ENCODE results near the gene SH3PXD2A. TPM values are rescaled to one million over a fixed set of nuclear protein-coding genes. Genes with fewer than 3 reads are reported as not detected.

The SH3PXD2A gene
- total RNA-seq, 5 donors from 2014 or later (not counting 1 experiment from before 2014, with no cell fraction given) = 5.8 to 11.8 (median 9.8) TPM

- DNase-seq (no peak), ATAC-seq (replicated peaks in 1 of 4) (no peak)
- H3K4me1 ChIP-seq (ENCODE audit: control insufficient read depth in 1 of 2, extremely low read depth in 1 of 2, insufficient read depth in 2 of 2, low read length in 2 of 2) = peaks cover 6 to 20% of the 10 kb centered on the region in 2 experiments
- ChIA-PET CTCF (interaction anchor here (0.7 to 2.3 kb wide), 7 partner anchors 10 to 146 kb away, joined by 3 to 9 read pairs (median 3); no protein-coding TSS in a partner anchor), POLR2A (no interaction called here)
- Mint-ChIP-seq H3K27ac (no peak overlapping the region), H3K36me3 (peaks cover under 1% of the 10 kb centered on the region), H3K4me1 (peaks cover 0 to 20% (median 17%) of the 10 kb centered on the region in 3 donors), H3K9me3 (no peaks in the 10 kb centered on the region), H3K27me3 (peaks cover 24 to 31% of the 10 kb centered on the region in 2 donors), H3K4me3 (no peak overlapping the region)
- H3K4me3 ChIP-seq (ENCODE audit: control insufficient read depth in 1 of 2, extremely low read depth in 1 of 2, low read length in 1 of 2) = no peak overlapping the region
- no peak overlapping the region for H3K27ac ChIP-seq (ENCODE audit: low read length)
- no peaks in the 10 kb centered on the region for H3K9me3 ChIP-seq
- H3K27me3 ChIP-seq (replicated peaks in 1 of 2; ENCODE audit: control insufficient read depth in 2 of 2, extremely low read depth in 1 of 2, insufficient read depth in 2 of 2, low read length in 1 of 2) = peaks cover 0 to 26% of the 10 kb centered on the region in 2 experiments
- H3K36me3 ChIP-seq (ENCODE audit: control insufficient read depth in 2 of 2, extremely low read depth in 1 of 2, insufficient read depth in 1 of 2, low read length in 1 of 2) = no peaks in the 10 kb centered on the region
- WGBS (ENCODE audit: insufficient coverage) = 80% methylated on average over 3 of the region's 5 CpGs
Measured at GRCh38 chr10:103858360-103858759, 3.0 kb upstream of the SH3PXD2A start.

GRCh38 chr10:103856797-103857170, 1.4 kb upstream of the SH3PXD2A start:
- Histone ChIP-seq H3K9me3 (no peaks in the 10 kb centered on the region), H3K4me3 (ENCODE audit: control insufficient read depth in 1 of 2, extremely low read depth in 1 of 2, low read length in 1 of 2) (no peak overlapping the region), H3K4me1 (ENCODE audit: control insufficient read depth in 1 of 2, extremely low read depth in 1 of 2, insufficient read depth in 2 of 2, low read length in 2 of 2) (peaks cover 6 to 20% of the 10 kb centered on the region in 2 experiments), H3K36me3 (ENCODE audit: control insufficient read depth in 2 of 2, extremely low read depth in 1 of 2, insufficient read depth in 1 of 2, low read length in 1 of 2) (no peaks in the 10 kb centered on the region), H3K27me3 (replicated peaks in 1 of 2; ENCODE audit: control insufficient read depth in 2 of 2, extremely low read depth in 1 of 2, insufficient read depth in 2 of 2, low read length in 1 of 2) (peaks cover 0 to 35% of the 10 kb centered on the region in 2 experiments), H3K27ac (ENCODE audit: low read length) (no peak overlapping the region)
- DNase-seq = no peak
- Mint-ChIP-seq H3K36me3 (no peaks in the 10 kb centered on the region), H3K27me3 (peaks cover 30 to 33% of the 10 kb centered on the region in 2 donors), H3K27ac (no peak overlapping the region), H3K9me3 (no peaks in the 10 kb centered on the region), H3K4me1 (peaks cover 0 to 20% (median 17%) of the 10 kb centered on the region in 3 donors), H3K4me3 (peak overlapping the region; percentile 58 to 64 (median 63))
- WGBS (ENCODE audit: insufficient coverage) = 93% methylated on average over 2 of the region's 5 CpGs
- ChIA-PET POLR2A (interaction anchor here in 1 of 2 donors (0.6 kb wide), 1 partner anchor 19 kb away, joined by 3 read pairs; no protein-coding TSS in a partner anchor), CTCF (interaction anchor here (0.6 to 2.3 kb wide), 5 partner anchors 9 to 147 kb away, joined by 4 to 10 read pairs (median 8); no protein-coding TSS in a partner anchor)
- ATAC-seq (replicated peaks in 1 of 4) = no peak

- ChIA-PET CTCF (interaction anchor here (0.7 to 2.3 kb wide), 4 partner anchors 8 to 146 kb away, joined by 4 to 10 read pairs (median 8); no protein-coding TSS in a partner anchor), POLR2A (interaction anchor here in 1 of 2 donors (0.6 kb wide), 1 partner anchor 18 kb away, joined by 3 read pairs; no protein-coding TSS in a partner anchor)
- H3K9me3 ChIP-seq = no peaks in the 10 kb centered on the region
- no peak overlapping the region for H3K27ac ChIP-seq (ENCODE audit: low read length)
- Mint-ChIP-seq H3K4me1 (peaks cover 0 to 20% (median 17%) of the 10 kb centered on the region in 3 donors), H3K36me3 (no peaks in the 10 kb centered on the region), H3K9me3 (no peaks in the 10 kb centered on the region), H3K27ac (peak overlapping the region in 1 of 2 donors; percentile 2), H3K27me3 (peaks cover 30 to 33% of the 10 kb centered on the region in 2 donors), H3K4me3 (peak overlapping the region; percentile 58 to 64 (median 63))
- no peak for ATAC-seq (replicated peaks in 1 of 4)
- WGBS (ENCODE audit: insufficient coverage) = 21% methylated on average over 13 of the region's 34 CpGs
- H3K4me3 ChIP-seq (ENCODE audit: control insufficient read depth in 1 of 2, extremely low read depth in 1 of 2, low read length in 1 of 2) = peak overlapping the region in 1 of 2 donors; percentile 58
- no peaks in the 10 kb centered on the region for H3K36me3 ChIP-seq (ENCODE audit: control insufficient read depth in 2 of 2, extremely low read depth in 1 of 2, insufficient read depth in 1 of 2, low read length in 1 of 2)
- no peak for DNase-seq
- peaks cover 0 to 35% of the 10 kb centered on the region in 2 experiments for H3K27me3 ChIP-seq (replicated peaks in 1 of 2; ENCODE audit: control insufficient read depth in 2 of 2, extremely low read depth in 1 of 2, insufficient read depth in 2 of 2, low read length in 1 of 2)
- peaks cover 6 to 20% of the 10 kb centered on the region in 2 experiments for H3K4me1 ChIP-seq (ENCODE audit: control insufficient read depth in 1 of 2, extremely low read depth in 1 of 2, insufficient read depth in 2 of 2, low read length in 2 of 2)
Measured at GRCh38 chr10:103855852-103856796, 748 bp upstream of the SH3PXD2A start.

- peak overlapping the region; percentile 48 to 85 for H3K4me3 ChIP-seq (ENCODE audit: control insufficient read depth in 1 of 2, extremely low read depth in 1 of 2, low read length in 1 of 2)
- ChIA-PET CTCF (interaction anchor here in 1 of 2 donors (0.6 to 1.4 kb wide), 2 partner anchors 142 to 143 kb away, joined by 3 to 7 read pairs; no protein-coding TSS in a partner anchor), POLR2A (interaction anchor here in 1 of 2 donors (0.6 kb wide), 1 partner anchor 82 kb away, joined by 3 read pairs; no protein-coding TSS in a partner anchor)
- WGBS (ENCODE audit: insufficient coverage) = 3% methylated on average over 46 of the region's 53 CpGs
- H3K9me3 Mint-ChIP-seq = no peaks in the 10 kb centered on the region
- DNase-seq (peak in 9 of 35 experiments; percentile 5 to 20 (median 11)), ATAC-seq (replicated peaks in 1 of 4) (peak; percentile 36 to 66 (median 50))
- H3K27ac ChIP-seq (ENCODE audit: low read length) = no peak overlapping the region
- peaks cover 6 to 20% of the 10 kb centered on the region in 2 experiments for H3K4me1 ChIP-seq (ENCODE audit: control insufficient read depth in 1 of 2, extremely low read depth in 1 of 2, insufficient read depth in 2 of 2, low read length in 2 of 2)
- H3K27ac Mint-ChIP-seq = no peak overlapping the region
- H3K4me1 Mint-ChIP-seq = peaks cover 0 to 20% (median 17%) of the 10 kb centered on the region in 3 donors
- no peaks in the 10 kb centered on the region for H3K36me3 ChIP-seq (ENCODE audit: control insufficient read depth in 2 of 2, extremely low read depth in 1 of 2, insufficient read depth in 1 of 2, low read length in 1 of 2)
- H3K36me3 Mint-ChIP-seq = no peaks in the 10 kb centered on the region
- H3K9me3 ChIP-seq = no peaks in the 10 kb centered on the region
- H3K27me3 ChIP-seq (replicated peaks in 1 of 2; ENCODE audit: control insufficient read depth in 2 of 2, extremely low read depth in 1 of 2, insufficient read depth in 2 of 2, low read length in 1 of 2) = peaks cover 0 to 39% of the 10 kb centered on the region in 2 experiments
- peaks cover 30 to 34% of the 10 kb centered on the region in 2 donors for H3K27me3 Mint-ChIP-seq
- peak overlapping the region; percentile 77 to 86 (median 80) for H3K4me3 Mint-ChIP-seq
Measured at GRCh38 chr10:103854686-103855391, 537 bp downstream of the SH3PXD2A start.

GRCh38 chr10:103854265-103854685, 1.1 kb downstream of the SH3PXD2A start:
- no peak overlapping the region for H3K27ac ChIP-seq (ENCODE audit: low read length)
- Mint-ChIP-seq H3K4me3 (peak overlapping the region; percentile 77 to 86 (median 80)), H3K27ac (peak overlapping the region in 1 of 2 donors; percentile 39), H3K4me1 (peaks cover 0 to 20% (median 17%) of the 10 kb centered on the region in 3 donors), H3K36me3 (no peaks in the 10 kb centered on the region), H3K9me3 (no peaks in the 10 kb centered on the region), H3K27me3 (peaks cover 32 to 35% of the 10 kb centered on the region in 2 donors)
- peaks cover 0 to 43% of the 10 kb centered on the region in 2 experiments for H3K27me3 ChIP-seq (replicated peaks in 1 of 2; ENCODE audit: control insufficient read depth in 2 of 2, extremely low read depth in 1 of 2, insufficient read depth in 2 of 2, low read length in 1 of 2)
- H3K4me3 ChIP-seq (ENCODE audit: control insufficient read depth in 1 of 2, extremely low read depth in 1 of 2, low read length in 1 of 2) = peak overlapping the region; percentile 48 to 85
- WGBS (ENCODE audit: insufficient coverage) = no CpG with 5 or more reads among the region's 13 CpGs
- ChIA-PET POLR2A (interaction anchor here in 1 of 2 donors (0.6 kb wide), 1 partner anchor 82 kb away, joined by 3 read pairs; no protein-coding TSS in a partner anchor), CTCF (interaction anchor here (0.6 to 1.4 kb wide), 3 partner anchors 141 to 143 kb away, joined by 3 to 7 read pairs (median 4); no protein-coding TSS in a partner anchor)
- no peaks in the 10 kb centered on the region for H3K9me3 ChIP-seq
- ATAC-seq (replicated peaks in 1 of 4) = peak in 1 of 4 experiments; percentile 3
- no peaks in the 10 kb centered on the region for H3K36me3 ChIP-seq (ENCODE audit: control insufficient read depth in 2 of 2, extremely low read depth in 1 of 2, insufficient read depth in 1 of 2, low read length in 1 of 2)
- H3K4me1 ChIP-seq (ENCODE audit: control insufficient read depth in 1 of 2, extremely low read depth in 1 of 2, insufficient read depth in 2 of 2, low read length in 2 of 2) = peaks cover 6 to 20% of the 10 kb centered on the region in 2 experiments
- DNase-seq = no peak

Measured in T-cell (primary cell).